ENCODE results near the gene NOVA2. TPM values are rescaled to one million over a fixed set of nuclear protein-coding genes. Genes with fewer than 3 reads are reported as not detected.
A peak's percentile ranks its signal among the peaks of the same experiment; 100 is the strongest.

NOVA2 gene
- total RNA-seq, 1 donor from 2014 or later: 9.9 TPM

DNA sequence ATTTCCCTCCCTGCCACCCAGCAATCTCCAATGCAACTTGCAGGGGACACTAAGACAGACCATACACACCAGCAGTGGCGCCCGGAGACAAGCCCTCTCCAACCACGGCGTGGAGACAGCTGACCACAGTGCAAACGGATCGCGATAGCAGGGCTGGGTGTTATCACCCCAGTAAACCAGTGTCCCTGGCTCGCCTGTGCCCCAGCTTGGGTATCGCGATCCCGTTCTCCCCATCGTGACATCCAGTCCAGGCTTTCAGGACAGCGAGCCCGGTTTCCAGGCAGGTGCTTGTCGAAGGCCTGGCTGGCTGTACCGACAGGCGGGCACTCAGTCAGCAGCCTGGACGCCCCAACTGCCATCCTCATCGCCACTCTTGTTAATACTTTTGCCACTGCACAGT, 38.4 kb downstream of the NOVA2 start:
- DNase-seq (ENCODE audit: low spot score): no peak
- no peak for ATAC-seq
- intact Hi-C loops (cut with DNase I): no loop called here

DNA sequence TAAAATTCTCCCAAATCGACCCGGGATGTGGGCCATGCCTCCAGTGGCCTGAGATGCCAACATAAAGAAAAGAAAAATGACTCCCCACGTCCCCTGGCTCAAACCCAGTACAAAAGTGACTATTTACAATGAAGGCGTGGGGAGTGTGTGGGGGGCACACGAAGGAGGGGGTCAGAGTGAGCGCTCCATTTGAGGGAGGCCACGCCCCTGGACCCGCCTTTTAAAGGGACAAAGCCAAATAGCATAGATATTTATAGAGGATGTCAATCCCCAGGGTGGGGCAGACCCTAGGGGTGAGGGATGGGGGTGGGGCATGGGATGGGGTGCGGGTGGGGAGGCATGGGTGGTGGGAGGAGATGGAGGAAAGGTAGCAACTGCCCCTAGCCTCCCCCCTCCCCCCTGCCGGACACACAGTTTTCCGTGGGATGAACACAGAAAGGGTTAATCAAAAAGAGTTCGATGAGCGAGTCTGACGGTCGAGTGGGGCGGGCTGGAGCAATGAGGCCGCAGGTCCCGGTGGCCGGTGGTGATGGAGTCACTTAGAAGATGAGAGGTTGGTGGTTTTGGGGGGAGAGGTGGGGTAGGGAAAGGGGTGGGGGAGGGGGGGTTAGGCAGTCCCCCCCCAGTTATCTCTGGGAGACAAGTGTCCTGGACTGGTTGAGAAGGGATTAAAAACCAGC, 39.0 kb downstream of the NOVA2 start:
- DNase-seq (ENCODE audit: low spot score) (no peak), ATAC-seq (no peak)
- intact Hi-C loops (cut with DNase I): no loop called here

DNA sequence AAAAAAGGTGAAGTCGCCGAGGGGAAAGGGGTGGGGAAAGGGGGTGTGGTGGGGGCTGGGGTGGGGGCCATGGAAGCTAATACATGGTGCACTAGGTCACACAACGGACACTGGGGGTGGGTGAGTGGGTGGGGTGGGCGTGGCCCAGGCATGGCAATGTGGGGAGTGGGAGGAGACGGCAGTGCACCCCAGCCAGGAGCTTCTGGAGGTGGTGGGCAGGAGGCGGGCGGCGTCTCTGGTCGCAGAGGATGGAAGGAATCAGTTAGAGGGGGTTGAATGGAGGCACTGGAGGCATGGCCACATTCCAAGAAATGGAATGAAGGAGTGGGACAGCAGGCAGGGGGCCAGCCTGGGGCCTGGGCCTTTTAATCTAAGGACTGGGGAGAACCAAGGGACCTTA, 39.9 kb downstream of the NOVA2 start:
- DNase-seq (ENCODE audit: low spot score) (no peak), ATAC-seq (no peak)
- intact Hi-C loops (cut with DNase I): no loop called here

DNA sequence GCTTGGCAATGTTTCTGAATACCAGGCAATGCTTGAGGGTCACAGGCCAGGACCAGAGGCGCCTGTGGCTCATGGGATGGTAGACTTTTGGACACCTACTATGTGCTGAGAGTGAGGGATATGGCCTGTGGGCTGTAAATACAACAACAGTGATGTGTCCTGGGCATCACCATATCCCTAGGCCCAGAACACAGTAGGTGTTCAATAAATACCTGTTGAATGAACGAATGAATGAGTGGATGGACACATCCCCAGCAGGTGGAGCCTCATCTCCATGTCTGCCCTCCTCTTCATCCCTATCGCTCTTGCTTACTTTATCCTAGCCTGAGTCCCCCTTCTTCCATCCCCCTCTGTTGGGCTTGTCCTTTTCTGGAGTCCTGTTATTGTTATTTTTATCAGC, 42.6 kb downstream of the NOVA2 start:
- intact Hi-C loops (cut with DNase I): no loop called here
- ATAC-seq (no peak), DNase-seq (ENCODE audit: low spot score) (no peak)

- ATAC-seq (no peak), DNase-seq (ENCODE audit: low spot score) (no peak)
- intact Hi-C loops (cut with DNase I): no loop called here
These were observed 44.4 kb downstream of the NOVA2 start for GRCh38 chr19:45929247-45929646.

DNA sequence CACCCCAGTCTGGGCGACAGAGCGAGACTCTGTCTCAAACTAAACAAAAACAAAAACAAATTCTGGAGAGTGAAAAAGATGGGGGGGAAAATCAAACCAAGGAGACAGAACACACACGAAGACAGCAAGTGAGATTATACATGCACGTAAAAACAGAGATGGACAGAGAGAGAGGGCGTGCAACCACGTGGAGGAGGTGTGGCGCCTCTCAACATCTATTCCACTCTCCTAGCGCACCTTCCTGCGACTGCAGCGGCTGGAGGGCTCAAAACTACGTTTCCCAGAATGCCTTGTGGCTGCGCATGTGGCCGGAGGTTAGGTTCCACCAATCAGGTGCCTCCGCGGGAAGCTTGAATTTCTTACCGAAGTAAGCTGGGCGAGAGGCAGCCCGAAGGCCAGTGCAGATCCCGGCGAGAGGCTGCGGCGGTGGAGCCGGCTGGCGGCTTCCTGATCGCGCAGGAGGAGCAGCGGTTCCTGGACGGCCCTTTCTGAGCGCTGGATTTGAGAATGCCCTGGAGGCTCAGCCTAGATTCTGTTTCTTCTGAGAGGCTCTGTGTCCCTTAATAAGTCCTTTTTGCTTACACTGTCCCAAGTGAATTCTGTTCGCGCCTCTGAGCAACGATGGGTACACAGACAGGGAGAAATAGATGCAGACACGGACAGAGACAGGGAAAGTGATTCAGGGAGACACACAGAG, 46.0 kb downstream of the NOVA2 start:
- ATAC-seq: peak; percentile 96
- intact Hi-C loops (cut with DNase I): no loop called here
- peak; percentile 96 for DNase-seq (ENCODE audit: low spot score)

GRCh38 chr19:45924891-45925447, 48.7 kb downstream of the NOVA2 start:
- intact Hi-C loops (cut with DNase I): no loop called here
- ATAC-seq (no peak), DNase-seq (ENCODE audit: low spot score) (no peak)

DNA sequence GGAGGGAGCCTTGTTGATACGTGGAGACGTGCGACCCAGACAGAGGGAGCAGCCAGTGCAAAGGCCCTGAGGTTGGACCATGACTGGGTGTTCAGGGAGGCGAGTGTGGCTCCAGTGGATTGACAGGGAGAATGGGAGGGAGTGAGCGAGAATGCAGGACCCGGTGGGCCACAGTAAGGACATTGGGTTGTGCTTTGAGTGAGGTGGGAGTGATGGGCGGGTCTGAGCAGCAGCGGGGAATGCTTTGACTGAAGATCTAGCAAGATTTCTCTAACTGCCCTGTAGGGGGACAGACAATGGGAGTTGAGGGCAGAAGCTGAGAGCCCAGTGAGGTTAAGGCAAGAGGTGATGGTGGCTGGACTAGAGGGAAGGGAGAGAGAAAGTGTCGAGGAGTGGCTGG, 51.4 kb downstream of the NOVA2 start:
- intact Hi-C loops (cut with DNase I): no loop called here
- DNase-seq (ENCODE audit: low spot score) (no peak), ATAC-seq (no peak)

- no peak for DNase-seq (ENCODE audit: low spot score)
- no peak for ATAC-seq
These were observed 53.2 kb downstream of the NOVA2 start for GRCh38 chr19:45920458-45920857.

GRCh38 chr19:45919678-45920077, 54.0 kb downstream of the NOVA2 start:
- ATAC-seq (peak; percentile 28), DNase-seq (ENCODE audit: low spot score) (no peak)
- intact Hi-C loops (cut with DNase I): no loop called here

More at GRCh38 chr19:45920458-45920857, 53.2 kb downstream of the NOVA2 start:
- intact Hi-C loops (cut with DNase I): no loop called here

DNA sequence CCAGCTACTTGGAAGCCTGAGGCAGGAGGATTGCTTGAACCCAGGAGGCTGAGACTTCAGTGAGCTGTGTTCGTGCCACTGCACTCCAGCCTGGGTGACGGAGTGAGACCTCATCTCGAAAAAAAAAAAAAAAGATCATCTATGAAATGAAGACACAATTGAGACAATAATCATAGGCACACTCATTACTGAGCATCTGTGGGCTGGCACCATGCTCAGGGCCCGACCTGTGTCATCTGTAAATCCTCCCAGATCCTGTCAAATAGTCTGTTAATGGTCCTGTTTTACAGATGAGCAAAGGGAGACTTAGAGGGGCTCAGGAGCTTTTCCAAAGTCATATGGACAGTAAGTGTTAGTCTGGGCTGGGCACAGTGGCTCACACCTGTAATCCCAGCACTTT, 54.9 kb downstream of the NOVA2 start:
- ATAC-seq: no peak
- DNase-seq (ENCODE audit: low spot score): no peak
- intact Hi-C loops (cut with DNase I): no loop called here

- ATAC-seq: no peak
- DNase-seq (ENCODE audit: low spot score): no peak
- intact Hi-C loops (cut with DNase I): no loop called here
These were observed 56.1 kb downstream of the NOVA2 start for GRCh38 chr19:45917421-45918091.

DNA sequence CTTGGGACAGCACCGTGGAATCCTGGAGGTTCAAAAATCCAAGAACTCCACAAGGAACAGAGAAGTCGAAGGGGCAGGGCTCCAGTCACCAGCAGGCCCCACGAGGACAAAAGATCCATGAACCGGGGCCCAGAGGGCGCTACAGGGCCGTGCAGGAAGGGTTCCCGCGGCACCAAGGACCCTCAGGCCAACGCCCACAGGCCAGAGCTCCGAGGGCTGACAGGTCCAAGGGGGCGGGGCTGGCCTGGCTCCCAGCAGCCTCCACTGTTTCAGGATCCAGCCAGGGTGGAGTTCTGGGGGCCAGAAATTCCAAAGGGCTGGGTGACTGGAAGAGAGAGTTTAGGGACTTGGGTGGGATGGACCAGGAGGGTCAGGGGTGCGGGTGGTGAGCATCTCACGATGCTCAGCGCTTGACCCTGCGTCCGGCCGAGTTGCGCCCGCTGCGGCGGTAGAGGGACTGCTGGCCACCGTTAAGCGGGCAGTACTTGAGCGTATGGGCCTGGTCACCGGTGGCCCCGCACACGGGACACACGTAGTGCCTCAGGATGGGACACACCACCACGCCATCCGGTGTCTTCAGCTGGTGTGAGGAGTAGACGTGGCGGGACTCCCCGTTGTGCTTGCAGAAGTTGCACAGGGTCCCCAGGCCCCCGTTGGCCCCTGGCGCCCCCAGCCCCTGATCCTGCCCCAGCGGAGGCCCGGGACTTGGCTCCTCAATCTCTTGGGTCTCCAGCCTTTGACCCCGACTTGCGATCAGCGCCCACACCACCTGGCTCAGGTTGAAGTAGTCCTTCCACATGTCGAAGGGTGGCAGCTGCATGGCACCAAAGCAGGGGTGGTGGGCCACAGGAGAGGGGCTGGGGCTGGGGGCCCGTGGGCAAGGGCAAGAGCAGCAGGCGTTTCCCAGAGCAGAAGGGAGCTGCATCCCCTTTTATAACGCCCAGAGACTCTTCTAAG, 59.5 kb downstream of the NOVA2 start, which contains the start of gene NANOS2:
TSS of gene NANOS2 (minus strand) at position 905 of the 957 bp plus-strand sequence. CDS start at position 820, 85 bp downstream.
- ATAC-seq (no peak), DNase-seq (ENCODE audit: low spot score) (no peak)
- intact Hi-C loops (cut with DNase I): no loop called here

GRCh38 chr19:45911291-45911690, 62.4 kb downstream of the NOVA2 start:
- DNase-seq (ENCODE audit: low spot score) (no peak), ATAC-seq (no peak)
- intact Hi-C loops (cut with DNase I): no loop called here

GRCh38 chr19:45908956-45909355, 64.7 kb downstream of the NOVA2 start:
- no peak for DNase-seq (ENCODE audit: low spot score)
- no peak for ATAC-seq
- intact Hi-C loops (cut with DNase I): no loop called here

DNA sequence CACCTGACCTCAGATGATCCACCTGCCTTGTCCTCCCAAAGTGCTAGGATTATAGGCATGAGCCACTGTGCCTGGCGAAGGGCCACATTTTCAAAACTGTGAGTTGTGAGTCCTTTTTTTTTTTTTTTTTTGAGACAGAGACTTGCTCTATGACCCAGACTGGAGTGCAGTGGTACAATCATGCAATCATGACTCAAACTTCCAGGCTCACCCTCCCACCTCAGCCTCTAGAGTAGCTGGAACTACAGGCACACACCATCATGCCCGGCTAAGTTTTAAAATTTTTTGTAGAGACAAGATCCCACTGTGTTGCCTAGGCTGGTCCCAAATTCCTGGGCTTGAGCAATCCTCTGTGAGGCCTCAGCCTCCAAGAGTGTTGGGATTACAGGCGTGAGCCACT, 67.4 kb downstream of the NOVA2 start:
- DNase-seq (ENCODE audit: low spot score) (no peak), ATAC-seq (no peak)
- intact Hi-C loops (cut with DNase I): no loop called here

DNA sequence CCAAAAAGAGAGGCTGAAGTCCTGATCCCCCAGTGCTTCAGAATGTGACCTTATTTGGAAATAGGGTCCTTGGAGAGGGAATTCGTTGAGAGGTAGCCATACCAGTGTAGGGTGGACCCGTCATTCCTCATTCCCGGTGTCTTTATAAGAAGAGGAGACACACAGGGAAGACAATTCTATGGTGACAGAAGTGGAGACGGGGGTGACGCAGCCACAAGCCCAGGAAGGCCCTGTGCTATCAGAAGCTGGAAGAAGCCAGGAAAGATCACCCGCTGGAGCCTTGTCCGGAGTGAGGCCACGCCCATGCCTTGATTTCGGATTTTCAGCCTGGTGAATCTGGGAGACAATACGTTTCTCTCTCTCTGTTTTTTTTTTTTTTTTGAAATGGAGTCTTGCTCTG, 68.7 kb downstream of the NOVA2 start:
- intact Hi-C loops (cut with DNase I): no loop called here
- ATAC-seq: no peak
- DNase-seq (ENCODE audit: low spot score): no peak

DNA sequence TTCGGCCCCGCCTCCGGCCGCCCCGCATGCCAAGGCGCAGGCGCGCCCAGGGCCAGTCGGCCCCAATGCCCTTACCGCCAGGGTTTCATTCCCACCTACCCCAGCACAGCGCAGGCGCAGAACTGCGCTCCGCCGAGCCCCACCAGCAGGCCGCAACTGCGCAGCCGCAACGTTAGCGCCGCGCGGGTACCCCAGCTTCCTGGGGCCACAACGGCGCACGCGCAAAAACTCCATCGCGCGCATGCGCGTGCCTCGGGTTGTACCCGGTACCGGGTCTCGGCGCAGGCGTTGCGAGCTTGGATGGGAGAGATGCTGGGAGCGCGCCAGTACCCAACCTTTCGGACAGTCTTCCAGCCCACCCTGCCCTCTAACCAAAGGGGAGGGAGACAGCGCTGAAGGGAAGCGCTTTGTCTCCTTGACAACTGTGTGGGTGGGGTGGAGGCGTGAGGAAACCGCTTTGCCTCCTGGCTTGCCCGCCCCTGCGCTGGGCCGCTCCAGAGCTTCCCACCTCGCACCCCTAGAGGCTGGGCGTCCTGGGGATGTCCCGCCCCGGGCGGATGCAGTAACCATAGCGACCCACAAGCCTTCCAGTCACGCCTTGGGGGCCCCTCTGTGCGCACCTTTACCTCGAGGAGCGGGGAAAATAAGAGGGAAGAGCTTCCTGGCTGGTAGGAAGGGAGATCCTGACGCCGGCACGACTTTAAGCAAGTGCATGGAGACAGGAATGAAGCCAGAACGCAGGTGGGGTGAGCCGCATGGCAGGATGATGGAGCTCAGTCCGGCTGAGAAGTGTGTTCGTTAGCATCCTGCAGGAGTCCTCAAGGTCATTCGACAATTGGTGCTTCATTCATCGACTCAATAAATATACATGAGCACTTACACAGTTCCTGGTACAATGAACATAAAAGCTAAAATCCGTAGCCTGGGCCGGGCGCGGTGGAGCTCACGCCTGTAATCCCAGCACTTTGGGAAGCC, 70.7 kb downstream of the NOVA2 start:
- ATAC-seq (peak; percentile 98), DNase-seq (ENCODE audit: low spot score) (peak; percentile 99)
- intact Hi-C loops (cut with DNase I): no loop called here
